Measurements from ENCODE around the gene TMEM39A.

DNA sequence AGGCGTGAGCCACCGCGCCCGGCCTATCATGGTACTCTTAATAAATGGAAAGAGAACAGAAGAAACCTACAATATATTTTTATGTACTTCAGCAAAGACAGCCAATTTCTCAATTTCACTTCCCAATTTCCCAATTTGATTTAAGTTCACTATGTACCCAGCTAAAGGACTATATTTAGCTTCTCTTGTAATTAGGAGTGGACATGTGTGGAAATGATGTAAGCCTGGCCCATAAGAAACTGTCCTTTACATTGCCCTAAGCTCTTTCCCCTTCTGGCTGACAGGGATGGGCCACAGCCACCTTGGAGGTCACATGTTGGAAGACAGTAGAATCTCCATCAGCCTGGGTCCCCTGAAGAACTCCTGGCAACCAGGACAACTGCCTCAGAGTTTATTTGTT lies 6.2 kb downstream of the TMEM39A start:
- no peak for TF ChIP-seq EZH2 (IDR thresholded peaks at IDR 0.05; ENCODE audit: borderline replicate concordance, insufficient read depth, low read depth, low read length, poor library complexity, severe bottlenecking)
- no peak for TF ChIP-seq CTCF (IDR thresholded peaks at IDR 0.05)
